Endothelial cell (in vitro differentiated cells): ENCODE data around the gene TXNDC2. TPM values are rescaled to one million over a fixed set of nuclear protein-coding genes. Genes with fewer than 3 reads are reported as not detected.
A peak's percentile ranks its signal among the peaks of the same experiment; 100 is the strongest.

Experiments used
- DNase-seq: peaks from one replicate; pipeline ENCODE4 v3.0.0; 2021; ENCODE audit warnings: low spot score
- H3K27ac Mint-ChIP-seq: one replicate; pipeline ENCODE4 v1.8.0; 2021; ENCODE audit warnings: mixed read lengths, inconsistent platforms; ENCODE audit not compliant: unreplicated experiment
- H3K27me3 Mint-ChIP-seq: one replicate; pipeline ENCODE4 v1.8.0; 2021; ENCODE audit warnings: mild to moderate bottlenecking, moderate library complexity, mixed read lengths, inconsistent platforms; ENCODE audit not compliant: unreplicated experiment
- H3K36me3 Mint-ChIP-seq: one replicate; pipeline ENCODE4 v1.8.0; 2021; ENCODE audit warnings: mild to moderate bottlenecking, low read depth, mixed read lengths, inconsistent platforms; ENCODE audit not compliant: unreplicated experiment
- H3K4me1 Mint-ChIP-seq: one replicate; pipeline ENCODE4 v1.8.0; 2021; ENCODE audit warnings: mild to moderate bottlenecking, mixed read lengths, inconsistent platforms; ENCODE audit not compliant: unreplicated experiment
- H3K4me3 Mint-ChIP-seq: one replicate; pipeline ENCODE4 v1.8.0; 2021; ENCODE audit warnings: mild to moderate bottlenecking, mixed read lengths, inconsistent platforms; ENCODE audit not compliant: unreplicated experiment
- H3K9me3 Mint-ChIP-seq: one replicate; pipeline ENCODE4 v1.8.0; 2021; ENCODE audit warnings: mixed read lengths, inconsistent platforms; ENCODE audit not compliant: unreplicated experiment
- CTCF ChIP-seq: fragments of 200-600 bp; sonication (generic); IDR thresholded peaks from one replicate; pipeline ENCODE4 v1.5.0; 2021; ENCODE audit warnings: antibody characterized with exemption; ENCODE audit not compliant: unreplicated experiment
- long read RNA-seq: library from polyadenylated mRNA; unstranded; transcript quantifications from one replicate; pipeline ENCODE4 v2.0.0, GENCODE V29; 2020; ENCODE audit not compliant: unreplicated experiment
- total RNA-seq: library from RNA; stranded (reverse); fragmentation: NEBNext Ultra II Directional; extraction: Animal tissue kit (Norgen Biotek cat#: 25700); gene quantifications from one replicate; pipeline ENCODE4 v1.2.1, GENCODE V29; 2021; ENCODE audit not compliant: unreplicated experiment

TXNDC2 gene
- total RNA-seq: not detected
- long read RNA-seq: 0 reads

GRCh38 chr18:9885170-9886004 is at the start of gene TXNDC2:
Gene TXNDC2, plus strand, starts transcription at chr18:9885973. Its CDS starts 708 bp downstream, at chr18:9886681.
- peaks cover 1% of the 10 kb centered on the region for H3K27me3 Mint-ChIP-seq
- H3K27ac Mint-ChIP-seq: no peak within 1 kb of the TSS
- TF ChIP-seq CTCF: no peak
- no peaks in the 10 kb centered on the region for H3K4me1 Mint-ChIP-seq
- no peak within 1 kb of the TSS for H3K4me3 Mint-ChIP-seq
- H3K9me3 Mint-ChIP-seq: no peaks in the 10 kb centered on the region
- no peaks in the 10 kb centered on the region for H3K36me3 Mint-ChIP-seq
- no peak for DNase-seq

GRCh38 chr18:9838144-9838877 is 47.5 kb upstream of the TXNDC2 start:
- no peak overlapping the region for H3K27ac Mint-ChIP-seq
- H3K4me1 Mint-ChIP-seq: peaks cover 13% of the 10 kb centered on the region
- no peaks in the 10 kb centered on the region for H3K9me3 Mint-ChIP-seq
- DNase-seq: no peak
- peaks cover 21% of the 10 kb centered on the region for H3K36me3 Mint-ChIP-seq
- H3K27me3 Mint-ChIP-seq: no peaks in the 10 kb centered on the region
- no peak for TF ChIP-seq CTCF
- peak overlapping the region; percentile 48 for H3K4me3 Mint-ChIP-seq

GRCh38 chr18:9839211-9839610 is 46.6 kb upstream of the TXNDC2 start:
- no peak overlapping the region for H3K4me3 Mint-ChIP-seq
- TF ChIP-seq CTCF: no peak
- H3K36me3 Mint-ChIP-seq: peaks cover 18% of the 10 kb centered on the region
- H3K4me1 Mint-ChIP-seq: peaks cover 16% of the 10 kb centered on the region
- H3K27me3 Mint-ChIP-seq: no peaks in the 10 kb centered on the region
- no peak for DNase-seq
- H3K27ac Mint-ChIP-seq: peak overlapping the region; percentile 80
- H3K9me3 Mint-ChIP-seq: no peaks in the 10 kb centered on the region

- H3K4me1 Mint-ChIP-seq: peaks cover 21% of the 10 kb centered on the region
Measured at GRCh38 chr18:9839853-9840252, 45.9 kb upstream of the TXNDC2 start.

More at GRCh38 chr18:9839853-9840252, 45.9 kb upstream of the TXNDC2 start:
- DNase-seq: no peak
- no peak for TF ChIP-seq CTCF
- no peak overlapping the region for H3K27ac Mint-ChIP-seq
- no peaks in the 10 kb centered on the region for H3K27me3 Mint-ChIP-seq
- H3K4me3 Mint-ChIP-seq: no peak overlapping the region
- H3K9me3 Mint-ChIP-seq: no peaks in the 10 kb centered on the region
- peaks cover 18% of the 10 kb centered on the region for H3K36me3 Mint-ChIP-seq
